A673 (cell line): Measurements from ENCODE around the gene CYP2R1. TPM values are rescaled to one million over a fixed set of nuclear protein-coding genes. Genes with fewer than 3 reads are reported as not detected.

Experiments
- BruUV-seq: library from RNA; stranded (reverse); fragments of 400-500 nt; replicated peaks from 2 replicates; lab custom pipeline; 2021; lab: Mats Ljungman, UMichigan
- CTCF ChIA-PET: fragments of 300-600 bp; sonication (Branson Sonifier 250); formaldehyde crosslinking; loops from one replicate; lab custom pipeline; 2022; ENCODE audit warnings: antibody characterized with exemption; lab: Charles Lee
- POLR2A ChIA-PET: fragments of 300-600 bp; sonication (Branson Sonifier 250); formaldehyde crosslinking; loops from one replicate; lab custom pipeline; 2022; ENCODE audit warnings: antibody characterized with exemption; ENCODE audit not compliant: low non-redundant PET; lab: Charles Lee
- DNase-seq: peaks from one replicate; pipeline ENCODE4 v3.0.0-alpha.2; 2015; ENCODE audit warnings: low spot score
- H3K27ac ChIP-seq: fragments of 200-600 bp; sonication (generic); 2 replicates; pipeline ENCODE4 v1.5.1; 2016; ENCODE audit warnings: mixed run types, low read depth, mild to moderate bottlenecking, mixed read lengths, antibody characterized with exemption, low read length; ENCODE audit not compliant: poor library complexity, severe bottlenecking
- H3K27me3 ChIP-seq: fragments of 200-600 bp; sonication (generic); replicated peaks from 2 replicates; pipeline ENCODE4 v1.6.1; 2017; ENCODE audit warnings: mixed run types, low read depth, mild to moderate bottlenecking, mixed read lengths, antibody characterized with exemption, low read length; ENCODE audit not compliant: insufficient read depth, poor library complexity
- H3K36me3 ChIP-seq: fragments of 200-600 bp; sonication (generic); 2 replicates; pipeline ENCODE4 v1.6.1; 2016; ENCODE audit warnings: mixed run types, mild to moderate bottlenecking, mixed read lengths, antibody characterized with exemption, low read length; ENCODE audit not compliant: insufficient read depth, poor library complexity, severe bottlenecking
- H3K4me1 ChIP-seq: fragments of 200-600 bp; sonication (generic); 2 replicates; pipeline ENCODE4 v1.6.1; 2017; ENCODE audit warnings: mixed run types, mild to moderate bottlenecking, mixed read lengths, antibody characterized with exemption, low read length; ENCODE audit not compliant: insufficient read depth, poor library complexity, severe bottlenecking
- H3K4me3 ChIP-seq: fragments of 200-600 bp; sonication (generic); 2 replicates; pipeline ENCODE4 v1.5.1; 2016; ENCODE audit warnings: low read depth, mixed run types, mild to moderate bottlenecking, mixed read lengths, low read length; ENCODE audit not compliant: poor library complexity, severe bottlenecking
- H3K9me3 ChIP-seq: fragments of 200-600 bp; sonication (generic); 2 replicates; pipeline ENCODE4 v1.6.1; 2016; ENCODE audit warnings: mixed run types, low read depth, mild to moderate bottlenecking, mixed read lengths, antibody characterized with exemption, low read length; ENCODE audit not compliant: poor library complexity, severe bottlenecking
- CTCF ChIP-seq: fragments of 300-800, 200-600 bp; sonication (generic); conservative IDR thresholded peaks from 2 replicates; pipeline ENCODE4 v1.5.1; 2017; ENCODE audit warnings: low read depth, mild to moderate bottlenecking, antibody characterized with exemption, low read length, moderate library complexity, mixed read lengths
- EZH2 ChIP-seq: fragments of 200-600 bp; sonication (generic); IDR thresholded peaks from 2 replicates; pipeline ENCODE4 v1.6.1; 2017; ENCODE audit warnings: borderline replicate concordance, low read depth, mild to moderate bottlenecking, mixed read lengths, antibody characterized with exemption, low read length; ENCODE audit not compliant: poor library complexity, severe bottlenecking
- intact Hi-C: fragments of 100-400 bp; cut with micrococcal nuclease; formaldehyde crosslinking; loops from one replicate; pipeline ENCODE4 v1.10.0; 2022; ENCODE audit not compliant: unreplicated experiment
- total RNA-seq: library from RNA; stranded (reverse); gene quantifications from 2 replicates; pipeline ENCODE4 v1.2.3, GENCODE V29; 2021

The CYP2R1 gene
- total RNA-seq, 1 experiment from 2014 or later, result 17.6 TPM

GRCh38 chr11:14835496-14836492, 56.2 kb downstream of the CYP2R1 start:
- ChIA-PET POLR2A (no interaction called here), CTCF (no interaction called here)
- no peaks in the 10 kb centered on the region for H3K9me3 ChIP-seq
- H3K4me1 ChIP-seq, result no peaks in the 10 kb centered on the region
- no peak for TF ChIP-seq EZH2
- TF ChIP-seq CTCF, result no peak
- intact Hi-C loops, result no loop called here
- no peak for DNase-seq
- H3K36me3 ChIP-seq, result no peaks in the 10 kb centered on the region
- BruUV-seq, result no TSS peak
- no peaks in the 10 kb centered on the region for H3K27me3 ChIP-seq
- no peak overlapping the region for H3K4me3 ChIP-seq
- H3K27ac ChIP-seq, result no peak overlapping the region

Other genes with a start within 250 kb of the CYP2R1 start
- 3.8 and 4.8 TPM in 2 replicates for gene PDE3B, start 248.4 kb downstream of the CYP2R1 start, total RNA-seq
- 1.0 and 2.2 TPM in 2 replicates for gene CALCA, start 80.1 kb upstream of the CYP2R1 start, total RNA-seq
- 18.8 and 22.3 TPM in 2 replicates for gene CALCB, start 181.4 kb upstream of the CYP2R1 start, total RNA-seq
- 0.87 and 1.0 TPM in 2 replicates for gene INSC, start 222.7 kb upstream of the CYP2R1 start, total RNA-seq